ENCODE measurements around the gene NDUFV2. TPM values are rescaled to one million over a fixed set of nuclear protein-coding genes. Genes with fewer than 3 reads are reported as not detected.

NDUFV2 gene
- total RNA-seq, 1 donor from 2014 or later, result 228 TPM

DNA sequence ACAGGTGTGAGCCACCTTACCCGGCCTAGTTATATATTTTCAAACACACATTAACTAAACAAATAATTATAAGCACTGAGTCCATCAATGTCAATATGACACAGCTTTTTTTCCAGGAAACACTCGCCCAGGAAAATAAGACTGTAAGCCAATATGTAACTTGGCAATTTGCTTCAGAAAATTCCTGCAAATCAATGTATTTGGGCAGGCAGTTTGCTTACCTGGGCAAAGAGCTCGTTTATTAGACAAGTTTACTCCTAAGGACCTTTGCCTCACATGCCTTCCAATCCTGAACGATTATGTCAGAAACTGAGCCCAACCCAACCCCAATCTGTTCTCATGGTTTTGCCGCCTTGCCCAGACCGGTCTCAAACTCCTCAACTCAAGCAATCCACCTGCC is 34.7 kb upstream of the NDUFV2 start:
- peaks cover 4% of the 10 kb centered on the region for H3K4me1 Mint-ChIP-seq
- H3K4me2 ChIP-seq, result no peak overlapping the region

DNA sequence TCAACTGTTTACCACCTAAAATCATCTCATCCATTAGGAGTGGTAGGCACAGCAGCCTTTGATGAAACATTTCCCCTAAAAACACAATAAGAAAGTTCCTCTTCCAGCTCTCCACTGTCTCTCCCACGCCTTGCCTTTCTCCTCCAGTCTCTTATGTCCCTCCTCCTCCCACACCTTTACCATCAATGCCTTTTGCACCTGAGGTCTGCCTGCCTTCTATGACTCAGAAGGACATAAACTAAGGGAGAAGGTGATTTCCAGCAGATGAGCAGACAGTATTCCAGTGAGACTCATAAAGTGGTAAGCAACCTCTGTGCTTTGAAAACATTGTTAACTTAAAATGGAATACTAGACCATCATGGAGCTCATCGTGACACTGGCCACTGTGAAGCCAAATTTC is 34.2 kb upstream of the NDUFV2 start:
- H3K36me3 ChIP-seq, result no peaks in the 10 kb centered on the region
- H3F3A ChIP-seq (ENCODE audit: low read depth), result no peaks in the 10 kb centered on the region
- no peaks in the 10 kb centered on the region for H3K9me3 ChIP-seq (ENCODE audit: low read depth)
- Mint-ChIP-seq H3K27ac (no peak overlapping the region), H3K4me3 (no peak overlapping the region), H3K27me3 (ENCODE audit: insufficient read depth, low read depth) (no peaks in the 10 kb centered on the region), H3K4me1 (peaks cover 4% of the 10 kb centered on the region), H3K9me3 (no peaks in the 10 kb centered on the region), H3K36me3 (no peaks in the 10 kb centered on the region)
- no peaks in the 10 kb centered on the region for H4K20me1 ChIP-seq (ENCODE audit: low read depth)
- H2AFZ ChIP-seq (replicated peaks), result no peak overlapping the region
- no peaks in the 10 kb centered on the region for H3K4me1 ChIP-seq
- H3K9ac ChIP-seq, result no peak overlapping the region
- TF ChIP-seq EZH2phosphoT487 (IDR thresholded peaks at IDR 0.05), result no peak
- TF ChIP-seq EZH2 (IDR thresholded peaks at IDR 0.05), result no peak
- TF ChIP-seq, protein P1, sequence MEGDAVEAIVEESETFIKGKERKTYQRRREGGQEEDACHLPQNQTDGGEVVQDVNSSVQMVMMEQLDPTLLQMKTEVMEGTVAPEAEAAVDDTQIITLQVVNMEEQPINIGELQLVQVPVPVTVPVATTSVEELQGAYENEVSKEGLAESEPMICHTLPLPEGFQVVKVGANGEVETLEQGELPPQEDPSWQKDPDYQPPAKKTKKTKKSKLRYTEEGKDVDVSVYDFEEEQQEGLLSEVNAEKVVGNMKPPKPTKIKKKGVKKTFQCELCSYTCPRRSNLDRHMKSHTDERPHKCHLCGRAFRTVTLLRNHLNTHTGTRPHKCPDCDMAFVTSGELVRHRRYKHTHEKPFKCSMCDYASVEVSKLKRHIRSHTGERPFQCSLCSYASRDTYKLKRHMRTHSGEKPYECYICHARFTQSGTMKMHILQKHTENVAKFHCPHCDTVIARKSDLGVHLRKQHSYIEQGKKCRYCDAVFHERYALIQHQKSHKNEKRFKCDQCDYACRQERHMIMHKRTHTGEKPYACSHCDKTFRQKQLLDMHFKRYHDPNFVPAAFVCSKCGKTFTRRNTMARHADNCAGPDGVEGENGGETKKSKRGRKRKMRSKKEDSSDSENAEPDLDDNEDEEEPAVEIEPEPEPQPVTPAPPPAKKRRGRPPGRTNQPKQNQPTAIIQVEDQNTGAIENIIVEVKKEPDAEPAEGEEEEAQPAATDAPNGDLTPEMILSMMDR (IDR thresholded peaks at IDR 0.05), result no peak
- H3K79me2 ChIP-seq (ENCODE audit: low read depth), result no peaks in the 10 kb centered on the region
- no peaks in the 10 kb centered on the region for H3K27me3 ChIP-seq
- no peak overlapping the region for H3K27ac ChIP-seq
- no peak overlapping the region for H3K4me2 ChIP-seq
- H3K4me3 ChIP-seq, result no peak overlapping the region
- no peak for DNase-seq (ENCODE audit: low spot score)

More for the DNA sequence above, 34.7 kb upstream of the NDUFV2 start:
- no peaks in the 10 kb centered on the region for H3K36me3 ChIP-seq
- no peaks in the 10 kb centered on the region for H3K27me3 ChIP-seq
- no peak overlapping the region for H3K9ac ChIP-seq
- H2AFZ ChIP-seq (replicated peaks), result no peak overlapping the region
- no peaks in the 10 kb centered on the region for H3K4me1 ChIP-seq
- H3K79me2 ChIP-seq (ENCODE audit: low read depth), result no peaks in the 10 kb centered on the region
- Mint-ChIP-seq H3K36me3 (no peaks in the 10 kb centered on the region), H3K4me3 (no peak overlapping the region), H3K9me3 (no peaks in the 10 kb centered on the region), H3K27me3 (ENCODE audit: insufficient read depth, low read depth) (no peaks in the 10 kb centered on the region), H3K27ac (no peak overlapping the region)
- no peak overlapping the region for H3K4me3 ChIP-seq
- H3K9me3 ChIP-seq (ENCODE audit: low read depth), result no peaks in the 10 kb centered on the region
- H3F3A ChIP-seq (ENCODE audit: low read depth), result no peaks in the 10 kb centered on the region
- TF ChIP-seq, protein P1 (IDR thresholded peaks at IDR 0.05), result no peak
- TF ChIP-seq EZH2phosphoT487 (IDR thresholded peaks at IDR 0.05), result no peak
- TF ChIP-seq EZH2 (IDR thresholded peaks at IDR 0.05), result no peak
- no peak for DNase-seq (ENCODE audit: low spot score)
- H4K20me1 ChIP-seq (ENCODE audit: low read depth), result no peaks in the 10 kb centered on the region
- no peak overlapping the region for H3K27ac ChIP-seq

DNA sequence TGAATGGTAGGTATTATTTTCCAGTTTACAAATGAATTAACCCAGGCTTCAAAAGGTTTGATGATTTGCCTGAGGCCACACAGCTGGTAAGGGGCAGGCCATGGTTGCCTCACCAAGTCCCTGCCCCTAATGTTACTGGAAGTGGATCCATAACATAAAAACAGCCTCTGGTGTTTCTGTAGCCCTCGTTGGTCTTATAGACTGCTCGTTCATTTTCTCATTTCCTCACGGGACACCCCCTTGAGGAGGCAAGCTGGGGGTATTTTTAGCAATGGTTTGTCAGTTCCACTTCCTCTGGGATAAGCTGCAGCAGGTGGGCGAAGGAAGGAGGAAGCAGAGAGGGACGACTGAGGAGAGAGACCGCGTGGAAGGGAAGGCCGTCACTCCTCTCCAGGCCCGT is 32.9 kb upstream of the NDUFV2 start:
- no peak overlapping the region for H3K27ac Mint-ChIP-seq
- H3K4me1 Mint-ChIP-seq, result peaks cover 6% of the 10 kb centered on the region
- Histone ChIP-seq H3K79me2 (ENCODE audit: low read depth) (no peaks in the 10 kb centered on the region), H3K36me3 (no peaks in the 10 kb centered on the region), H3K9ac (no peak overlapping the region), H3K4me1 (no peaks in the 10 kb centered on the region), H2AFZ (replicated peaks) (no peak overlapping the region), H3K4me2 (no peak overlapping the region), H3F3A (ENCODE audit: low read depth) (no peaks in the 10 kb centered on the region), H3K27ac (no peak overlapping the region), H3K9me3 (ENCODE audit: low read depth) (no peaks in the 10 kb centered on the region), H3K27me3 (no peaks in the 10 kb centered on the region), H3K4me3 (no peak overlapping the region), H4K20me1 (ENCODE audit: low read depth) (no peaks in the 10 kb centered on the region)
- H3K27me3 Mint-ChIP-seq (ENCODE audit: insufficient read depth, low read depth), result no peaks in the 10 kb centered on the region
- H3K4me3 Mint-ChIP-seq, result no peak overlapping the region
- TF ChIP-seq EZH2phosphoT487 (IDR thresholded peaks at IDR 0.05) (no peak), EZH2 (IDR thresholded peaks at IDR 0.05) (no peak)
- TF ChIP-seq, protein P1 (IDR thresholded peaks at IDR 0.05), result no peak
- H3K36me3 Mint-ChIP-seq, result no peaks in the 10 kb centered on the region
- DNase-seq (ENCODE audit: low spot score), result no peak
- H3K9me3 Mint-ChIP-seq, result no peaks in the 10 kb centered on the region

All from neural progenitor cell (in vitro differentiated cells).